HG02642 (cell line): ENCODE measurements around the gene ZNF746.
A peak's percentile ranks its signal among the peaks of the same experiment; 100 is the strongest.
"Not testable (repeated sequence)": the region's sequence is repeated elsewhere in the genome, so short reads cannot be mapped to it uniquely, and the experiment has no call there.

ENCODE experiments used
- ATAC-seq: cut with Tn5 transposase; IDR thresholded peaks from one replicate; pipeline ENCODE4 v1.9.1; 2021; ENCODE audit warnings: mild to moderate bottlenecking; ENCODE audit not compliant: unreplicated experiment, poor library complexity

ZNF746 gene

DNA sequence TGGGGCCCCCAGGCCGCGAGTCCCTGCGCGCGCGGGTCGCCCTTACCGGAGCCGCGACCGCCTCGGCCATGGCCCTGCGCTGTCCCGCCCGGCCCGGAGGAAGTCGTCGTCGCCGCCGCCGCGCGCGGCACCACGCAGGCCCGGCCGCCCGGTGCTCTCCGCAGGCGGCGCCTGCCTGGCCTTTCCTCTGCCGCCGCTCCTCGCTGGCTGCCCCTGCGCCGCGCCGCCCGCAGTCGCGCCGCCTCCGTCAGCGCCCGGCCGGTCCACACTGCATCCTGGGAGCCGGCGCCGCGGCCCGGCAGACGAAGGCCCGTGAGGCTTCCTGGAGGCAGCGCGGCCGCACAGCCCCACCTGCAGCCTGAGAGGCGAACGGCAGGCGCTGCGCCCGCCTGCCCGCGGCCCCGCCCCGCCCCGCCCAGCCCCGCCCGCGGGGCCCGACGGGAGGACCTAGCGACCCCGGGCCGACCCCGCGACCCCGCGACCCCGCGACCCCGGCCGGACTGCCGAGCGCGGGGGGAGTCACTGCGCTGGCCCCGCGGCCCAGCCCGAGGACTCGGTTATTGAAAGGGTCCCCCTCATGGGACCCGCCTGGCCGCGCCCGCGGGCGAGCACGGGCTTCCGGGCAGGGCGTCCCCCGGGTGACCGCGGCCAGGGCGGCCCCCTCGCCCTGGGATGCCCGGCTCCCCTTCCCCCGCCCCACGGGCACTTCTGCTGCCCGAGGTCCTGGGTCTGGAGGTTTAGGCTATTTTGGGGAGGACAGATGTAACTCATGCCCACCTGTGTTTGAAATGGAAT lies at the start of gene ZNF746:
Gene ZNF746 (minus strand): TSS at position 343 of the 795 bp plus-strand sequence. CDS start 273 bp downstream, at position 70.
- peak; percentile 95 for ATAC-seq

DNA sequence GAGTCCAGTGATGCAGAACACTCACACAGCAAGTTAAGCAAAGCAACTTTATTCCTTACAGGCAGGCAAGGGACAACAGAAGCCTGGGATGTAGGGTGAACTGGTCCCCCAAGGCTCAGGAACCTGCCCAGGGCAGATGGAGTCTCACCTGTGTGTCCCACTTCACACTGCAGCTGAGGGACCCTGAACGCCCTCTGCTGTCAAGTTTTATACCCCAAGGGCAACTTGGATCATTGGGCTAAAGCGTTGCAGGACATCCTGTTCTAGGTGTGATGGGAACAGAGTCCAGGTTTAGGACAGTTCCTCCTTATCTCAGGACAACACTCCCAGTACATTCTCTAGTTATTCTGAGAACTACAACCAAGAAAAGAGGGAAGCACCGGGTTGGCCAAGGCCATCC lies 49.5 kb upstream of the ZNF746 start:
- ATAC-seq: no peak

DNA sequence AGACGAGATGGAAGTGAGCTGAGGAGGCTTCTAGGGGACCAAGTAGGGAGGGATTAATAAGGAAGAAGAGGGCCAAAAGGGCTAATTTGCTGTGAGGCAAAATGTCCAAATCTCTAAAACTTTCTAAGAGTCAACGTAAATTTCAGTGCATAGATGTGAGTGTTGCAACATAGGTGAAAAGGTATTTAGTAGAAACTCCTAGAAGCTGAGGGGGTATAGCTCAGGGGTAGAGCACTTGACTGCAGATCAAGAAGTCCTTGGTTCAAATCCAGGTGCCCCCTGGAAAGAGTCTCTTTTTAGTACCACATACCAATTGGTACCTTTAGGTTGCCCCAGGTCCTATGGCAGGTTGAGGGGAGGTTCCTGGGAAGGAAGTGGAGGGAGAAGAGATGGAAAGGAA lies 48.7 kb upstream of the ZNF746 start:
- ATAC-seq: no peak

DNA sequence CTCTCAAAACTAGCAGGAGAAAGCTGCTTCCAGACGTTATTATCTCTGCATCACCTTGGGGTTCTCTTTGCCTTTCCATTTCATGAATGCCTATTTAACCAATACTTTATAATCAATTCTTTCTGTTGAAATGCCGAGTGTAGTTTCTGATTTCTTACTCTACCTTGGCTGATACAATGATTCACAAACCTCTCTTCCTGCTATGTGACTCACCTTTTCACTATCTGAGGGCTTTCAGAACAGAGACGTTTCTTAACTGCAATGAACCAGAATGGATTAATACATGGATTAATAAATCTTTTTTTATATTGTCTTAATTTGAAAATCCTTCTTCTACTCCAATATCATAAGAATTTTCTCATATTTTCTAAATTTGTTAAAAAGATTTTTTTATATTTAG lies 46.4 kb upstream of the ZNF746 start:
- no peak for ATAC-seq

DNA sequence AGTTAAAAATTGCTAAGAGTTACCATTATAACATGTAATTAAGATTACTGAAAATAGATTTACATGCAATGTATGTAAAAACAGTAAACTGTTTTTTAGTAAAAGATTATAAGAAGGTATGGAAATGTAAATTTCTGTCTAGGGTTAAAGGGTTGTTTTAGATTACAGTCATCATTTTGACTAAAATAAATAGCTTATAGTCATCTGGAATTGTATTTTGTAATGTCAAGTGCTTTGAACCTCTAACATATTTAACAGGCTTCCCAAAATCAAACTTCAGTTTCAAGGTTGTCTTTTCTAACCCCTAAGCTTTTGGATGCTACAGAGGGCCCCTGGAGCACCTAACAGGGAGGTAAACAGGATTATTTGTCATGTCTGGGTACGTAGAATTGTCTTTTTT lies 35.0 kb upstream of the ZNF746 start:
- ATAC-seq: no peak

DNA sequence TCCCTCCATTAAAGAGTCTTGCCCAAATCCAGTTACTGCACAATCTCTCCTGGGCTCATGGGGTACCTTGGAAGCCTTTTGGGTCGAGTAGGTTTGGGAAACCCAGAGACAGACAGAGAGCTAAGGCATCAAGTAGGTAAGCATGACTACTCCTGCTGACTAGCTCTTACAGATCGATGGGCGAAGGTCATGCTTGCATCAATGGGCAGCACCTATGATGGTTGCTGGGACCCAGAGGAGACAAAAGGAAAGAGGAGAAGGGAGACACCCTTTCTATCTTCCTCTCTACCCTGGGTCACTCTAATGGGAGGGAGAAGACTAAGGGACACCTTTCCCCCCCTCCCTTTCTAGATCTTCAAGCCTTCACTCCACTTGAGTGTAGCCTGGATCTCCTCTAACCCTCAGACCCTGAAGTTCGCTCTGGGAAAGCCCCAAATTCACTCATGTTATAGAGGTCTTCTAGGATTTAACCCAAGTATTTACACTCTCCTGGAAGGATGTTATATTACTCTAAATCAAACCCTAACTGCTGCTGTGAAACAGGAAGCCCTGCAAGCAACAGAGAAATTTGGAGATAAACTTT lies 31.6 kb upstream of the ZNF746 start:
- no peak for ATAC-seq

DNA sequence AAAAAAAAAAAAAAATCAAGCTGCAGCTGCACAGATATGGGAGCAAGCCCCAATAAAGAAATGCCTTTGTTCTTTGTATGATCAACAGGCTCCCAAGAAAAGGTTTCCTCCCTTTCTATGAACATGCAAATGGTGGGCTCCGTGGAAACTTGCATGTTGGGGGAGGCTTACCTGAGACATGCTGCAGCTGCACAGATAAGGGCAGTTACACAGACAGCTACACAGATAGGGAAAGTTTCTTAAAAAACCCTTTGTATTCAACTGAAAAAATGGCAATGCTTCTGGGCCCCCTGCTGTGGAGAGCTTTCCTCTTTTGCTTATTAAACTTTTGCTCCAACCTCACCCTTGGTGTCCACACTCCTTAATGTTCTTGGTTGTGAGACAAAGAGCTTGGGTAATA lies 29.8 kb upstream of the ZNF746 start:
- ATAC-seq: no peak

DNA sequence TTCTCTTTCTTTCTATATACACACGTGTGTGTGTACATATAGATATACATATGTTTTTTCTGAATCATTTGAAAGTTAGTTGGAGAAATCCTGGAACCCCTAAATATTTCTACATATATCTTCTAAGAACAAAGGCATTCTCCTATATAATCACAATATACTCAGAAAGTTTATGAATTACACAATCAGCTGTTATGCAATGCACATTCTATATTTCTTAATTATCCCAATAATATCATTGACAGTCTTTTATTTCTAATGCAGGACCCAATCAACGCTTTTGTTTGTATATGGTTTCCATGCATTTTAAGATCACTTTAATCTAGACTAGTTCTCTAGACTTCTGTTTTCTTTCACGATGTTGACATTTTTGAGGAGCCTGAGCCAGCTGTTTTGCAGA lies 27.7 kb upstream of the ZNF746 start:
- no peak for ATAC-seq

DNA sequence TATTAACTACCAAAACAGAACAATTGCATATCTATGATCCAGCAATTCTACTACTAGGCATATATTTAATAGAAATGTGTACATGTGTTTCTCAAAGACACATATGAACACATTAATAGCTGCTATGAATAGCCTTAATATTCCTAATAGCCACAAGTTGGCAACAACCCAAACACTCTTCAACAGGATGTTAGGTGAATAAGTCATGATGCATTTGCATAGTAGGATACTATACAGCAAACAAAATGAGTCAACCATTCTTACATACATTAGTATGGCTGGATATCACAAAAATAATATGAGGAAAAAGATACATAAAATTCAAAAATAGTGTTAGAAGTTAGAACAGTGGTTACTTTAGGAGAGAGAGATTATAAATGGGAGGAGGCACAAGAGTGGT lies 26.8 kb upstream of the ZNF746 start:
- no peak for ATAC-seq

DNA sequence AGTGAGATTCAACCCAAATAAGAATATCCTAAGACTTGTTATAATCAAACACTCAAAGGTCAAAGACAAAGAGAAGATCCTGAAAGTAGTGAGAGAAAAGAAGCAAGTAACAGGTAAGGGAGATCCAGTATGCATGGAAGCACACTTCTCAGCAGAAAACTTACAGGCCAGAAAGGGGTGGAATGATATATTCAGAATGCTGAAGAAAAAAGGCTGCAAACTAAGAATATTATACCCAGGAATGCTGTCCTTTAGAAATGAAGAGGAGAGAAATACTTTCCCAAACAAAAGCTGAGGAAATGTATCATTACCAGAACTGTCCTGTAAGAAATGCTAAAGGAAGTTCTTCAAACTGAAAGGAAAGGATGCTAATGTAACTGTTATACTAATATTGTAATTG lies 12.6 kb upstream of the ZNF746 start:
- ATAC-seq: no peak

DNA sequence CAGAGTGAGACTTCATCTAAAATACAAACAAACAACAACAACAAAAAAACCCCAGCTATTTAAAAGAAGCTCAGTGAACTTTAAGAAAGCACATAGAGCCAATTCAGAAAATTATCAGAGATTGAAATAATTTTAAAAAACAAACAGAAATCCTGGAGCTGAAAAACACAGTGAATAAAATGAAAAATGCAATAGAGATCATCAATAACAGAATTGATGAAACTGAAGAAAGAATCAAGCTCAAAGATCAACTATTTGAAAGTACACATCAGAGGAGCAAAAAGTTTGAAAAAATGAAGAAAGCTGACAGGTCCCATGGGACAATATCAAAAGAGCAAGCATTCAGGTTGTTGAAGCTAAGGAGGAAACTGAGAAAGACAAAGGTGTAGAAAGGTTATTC lies 12.2 kb upstream of the ZNF746 start:
- no peak for ATAC-seq

DNA sequence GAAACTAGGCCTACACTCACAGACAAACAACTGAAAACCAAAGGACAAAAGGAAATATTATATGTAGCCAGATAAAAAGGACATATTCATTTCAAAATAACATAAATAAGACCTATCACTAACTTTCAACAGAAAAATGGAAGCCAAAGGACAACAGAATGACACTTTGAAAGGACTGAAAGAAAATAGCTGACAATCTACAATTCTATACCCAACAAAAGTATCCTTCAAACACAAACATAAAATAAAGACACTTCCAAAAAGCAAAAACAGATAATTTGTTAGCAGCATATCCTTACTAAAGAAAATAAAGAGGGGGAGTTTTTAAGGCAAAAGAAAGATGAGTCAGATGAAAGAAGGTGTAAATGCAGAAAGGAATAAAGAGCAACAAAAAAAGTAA lies 7.9 kb upstream of the ZNF746 start:
- ATAC-seq: no peak

DNA sequence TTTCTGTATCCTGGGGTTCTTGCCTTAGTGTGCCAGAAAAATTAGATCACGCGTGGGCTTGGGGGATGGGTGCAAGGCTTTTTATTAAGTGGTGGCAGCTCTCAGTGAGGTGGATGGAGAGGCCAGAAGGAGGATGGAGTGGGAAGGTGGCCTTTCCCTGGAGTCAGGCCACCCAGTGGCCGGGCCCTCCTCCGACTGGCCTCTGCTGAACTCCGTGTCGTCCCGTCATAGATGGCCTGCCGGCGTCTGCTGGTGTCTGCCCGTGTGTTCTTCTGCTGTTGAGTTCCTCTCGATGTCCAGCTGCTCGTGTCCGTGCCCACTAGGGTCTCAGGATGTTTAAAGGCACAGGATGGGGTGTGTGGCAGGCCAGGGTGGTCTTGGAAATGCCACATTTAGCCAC lies 4.0 kb upstream of the ZNF746 start:
- ATAC-seq: no peak

DNA sequence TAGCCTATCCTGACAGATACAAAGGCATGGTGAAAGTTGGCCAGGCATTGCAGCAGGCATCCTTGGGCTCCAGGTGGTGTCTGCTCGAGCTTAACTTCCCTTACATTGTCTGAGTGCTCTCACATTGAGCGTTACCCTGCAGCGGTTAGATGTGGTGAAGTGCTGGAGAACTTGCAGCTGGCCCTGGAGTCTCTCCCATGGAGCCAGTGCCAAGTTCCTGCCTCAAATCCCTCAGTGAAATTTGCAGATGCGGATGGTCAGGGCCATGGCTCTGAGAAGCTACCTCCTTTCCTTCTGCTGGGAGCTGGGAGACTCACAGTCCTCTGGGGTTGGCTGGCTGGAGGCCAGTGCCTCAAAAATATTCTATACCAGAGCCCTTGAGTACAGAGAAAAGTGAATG lies 3.3 kb upstream of the ZNF746 start:
- ATAC-seq: no peak

DNA sequence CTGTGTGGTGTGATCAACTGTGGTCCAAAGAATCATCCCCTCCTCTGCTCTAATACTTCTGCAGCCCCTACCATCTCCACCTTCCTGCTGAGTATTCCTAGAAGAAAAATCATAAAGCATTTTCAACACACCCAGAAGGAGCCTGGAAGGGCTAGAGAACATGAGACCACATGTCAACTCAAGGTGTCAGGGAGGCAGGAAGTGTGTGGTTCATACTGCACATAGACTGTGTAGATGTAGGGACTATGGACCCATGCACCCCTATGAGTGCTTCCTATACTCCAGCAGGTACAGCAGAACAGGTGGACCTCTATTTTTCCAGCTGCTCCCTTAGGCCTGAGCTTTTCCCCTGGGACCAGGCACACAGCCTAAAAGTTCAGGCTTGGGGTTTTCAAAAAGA lies 2.6 kb upstream of the ZNF746 start:
- no peak for ATAC-seq

DNA sequence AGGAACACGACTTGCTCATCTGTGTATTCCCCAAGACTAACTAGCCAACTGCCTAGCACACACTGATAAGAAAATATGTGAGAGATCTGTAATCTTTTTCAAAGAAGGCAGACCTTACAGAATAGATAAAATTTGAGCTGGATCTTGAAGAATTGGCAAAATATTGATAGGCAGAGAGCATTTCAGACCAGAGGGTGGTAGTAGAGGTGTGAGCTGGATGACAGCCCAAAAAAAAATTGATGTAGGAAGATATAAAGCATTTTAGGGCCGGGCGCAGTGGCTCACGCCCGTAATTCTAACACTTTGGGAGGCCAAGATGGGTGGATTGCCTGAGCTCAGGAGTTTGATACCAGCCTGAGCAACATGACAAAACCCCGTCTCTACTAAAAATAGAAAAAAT lies 1.2 kb upstream of the ZNF746 start:
- ATAC-seq: no peak

DNA sequence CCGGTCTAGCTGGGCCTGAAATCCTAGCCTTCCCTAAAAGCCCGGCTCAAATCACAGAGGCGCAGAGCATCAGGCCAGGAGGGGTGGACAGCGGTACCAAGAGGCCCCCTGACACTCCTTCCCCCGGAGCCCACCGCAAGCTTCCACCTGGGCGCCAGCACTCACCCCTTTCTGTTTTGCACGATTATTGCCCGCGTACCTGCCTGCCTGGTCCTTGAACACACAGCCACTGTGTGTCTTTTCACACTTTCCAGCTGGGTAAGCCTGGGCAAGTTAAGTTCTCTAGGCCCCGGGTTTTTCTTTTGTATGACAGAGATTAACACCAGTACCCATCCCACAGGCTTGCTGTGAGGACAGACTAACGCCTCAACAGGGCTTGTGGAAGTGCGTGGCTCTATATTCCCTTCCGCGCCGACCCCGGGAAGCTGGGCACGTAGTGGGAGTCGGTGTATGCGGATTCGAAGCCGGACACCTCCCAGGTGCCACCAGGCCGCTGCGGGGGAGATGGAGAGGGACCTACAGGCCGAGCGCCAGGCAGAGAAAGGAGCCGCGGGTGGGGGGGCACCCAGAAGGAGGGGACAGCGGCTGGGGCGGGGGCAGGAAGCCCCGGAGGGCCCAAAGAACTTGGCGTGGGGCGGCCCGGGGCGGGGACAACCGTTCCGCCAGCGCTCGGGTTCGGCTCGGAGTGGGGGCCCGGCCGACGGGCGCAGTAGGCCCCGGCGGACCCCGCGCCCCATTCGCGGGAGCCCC lies 792 bp downstream of the ZNF746 start:
- ATAC-seq: peak; percentile 33

DNA sequence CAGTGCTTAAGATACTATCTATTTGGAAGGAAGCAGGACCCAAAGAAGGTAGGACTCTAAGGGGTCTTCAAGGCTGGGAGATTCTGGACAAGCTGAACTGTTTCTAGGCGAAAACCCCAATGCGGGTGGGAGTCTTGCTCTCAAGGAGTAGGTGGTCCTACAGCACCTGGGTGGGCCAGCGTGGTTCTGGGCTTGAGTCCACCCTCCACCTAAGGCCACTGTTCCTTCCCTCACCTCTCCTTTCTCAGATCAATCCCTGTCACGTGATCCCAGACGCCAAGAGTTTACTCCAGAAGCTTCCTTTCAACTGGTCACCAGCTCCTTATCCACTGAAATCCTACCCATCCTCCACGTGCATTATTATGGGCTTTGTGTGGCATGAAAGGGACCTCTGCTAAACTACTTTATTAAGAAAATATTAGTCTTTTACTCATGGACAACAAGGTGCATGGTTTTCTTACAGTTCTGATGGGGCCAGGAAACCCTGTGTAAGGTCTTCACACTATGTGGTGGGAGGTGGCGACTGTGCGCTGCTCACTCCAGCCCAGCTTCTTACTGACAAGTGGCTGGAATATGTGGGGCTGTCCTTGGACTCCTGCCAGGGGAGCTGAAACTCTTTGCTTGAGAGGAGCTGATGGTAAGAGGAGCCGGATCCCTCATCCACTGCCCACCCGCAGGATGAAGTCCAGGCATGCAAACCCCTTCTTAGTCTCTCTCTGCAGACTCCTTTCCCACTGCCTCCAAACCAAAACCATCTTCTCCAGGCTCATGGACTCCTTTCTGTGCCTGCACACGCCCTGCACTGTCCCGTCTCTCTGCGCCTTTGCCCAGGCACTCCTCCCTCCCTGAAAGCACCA lies 1.6 kb downstream of the ZNF746 start:
- ATAC-seq: no peak

DNA sequence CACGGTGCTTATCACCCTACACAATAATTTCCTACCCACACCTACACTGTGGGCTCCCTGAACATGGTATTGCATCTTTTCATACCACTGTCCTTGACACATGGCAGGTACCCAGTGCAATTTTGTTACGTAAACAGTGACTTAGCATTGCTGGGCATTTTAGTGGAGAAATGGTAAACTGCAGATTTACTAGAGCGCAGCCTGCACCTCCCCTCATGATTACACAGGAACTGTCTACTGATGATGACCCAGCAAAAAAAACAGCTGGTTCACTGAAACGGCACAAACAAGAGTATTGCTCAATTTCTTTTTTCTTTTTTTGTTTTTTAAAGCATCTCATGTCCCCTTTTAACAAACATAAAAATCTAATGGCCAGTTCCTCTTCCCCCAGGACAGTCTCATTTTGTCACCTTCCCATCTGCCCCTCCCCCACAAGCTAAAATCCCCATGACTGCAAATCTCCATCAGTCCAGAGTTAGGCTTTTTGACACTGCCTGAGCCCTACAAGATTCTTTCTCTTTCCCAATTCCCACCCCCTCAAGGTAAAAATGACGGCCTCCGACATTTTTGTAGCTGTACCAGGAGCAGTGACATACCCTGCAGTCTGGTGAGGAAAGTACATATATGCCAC lies 2.8 kb downstream of the ZNF746 start:
- ATAC-seq: no peak

DNA sequence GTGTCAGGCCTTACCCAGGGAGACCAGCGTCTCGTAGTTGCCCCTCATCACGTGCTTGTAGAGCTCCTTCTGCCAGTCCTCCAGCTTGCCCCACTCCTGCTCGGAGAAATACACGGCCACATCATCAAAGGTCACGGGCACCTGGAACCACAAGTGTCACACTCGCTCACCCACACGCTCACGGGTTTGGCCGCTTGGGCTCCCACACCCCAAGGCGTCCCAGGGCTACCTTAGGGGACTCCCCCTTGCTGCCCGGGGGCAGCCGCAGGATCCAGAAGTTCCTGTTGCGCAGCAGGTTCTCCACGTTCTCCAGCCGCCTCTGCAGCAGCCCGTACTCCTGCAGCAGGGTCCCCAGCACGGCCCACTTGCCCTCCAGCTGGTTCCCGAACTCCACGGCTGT lies 3.6 kb downstream of the ZNF746 start:
- ATAC-seq: not testable (repeated sequence)
